ENCODE results near the gene HS2ST1.

DNA sequence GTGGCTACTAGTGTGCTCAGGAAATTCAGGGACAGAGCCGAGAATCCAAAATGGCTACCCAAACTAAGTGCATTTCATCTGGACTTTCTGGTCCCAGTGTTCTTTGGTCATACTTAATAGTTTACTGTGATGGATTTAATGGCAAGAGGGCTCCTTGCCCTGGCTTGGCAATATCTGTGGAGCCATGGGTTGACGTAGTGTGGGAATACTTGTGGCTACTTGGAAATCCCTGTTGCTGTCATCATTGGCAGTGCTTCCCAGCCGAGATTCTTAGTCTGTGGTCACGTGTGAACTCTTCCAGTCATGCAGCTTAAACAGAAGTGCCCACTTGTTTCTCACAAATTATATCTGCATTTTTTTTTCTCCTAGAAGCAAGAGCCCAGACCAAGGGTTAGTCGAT lies 198.9 kb downstream of the HS2ST1 start:
- TF ChIP-seq, protein P1, sequence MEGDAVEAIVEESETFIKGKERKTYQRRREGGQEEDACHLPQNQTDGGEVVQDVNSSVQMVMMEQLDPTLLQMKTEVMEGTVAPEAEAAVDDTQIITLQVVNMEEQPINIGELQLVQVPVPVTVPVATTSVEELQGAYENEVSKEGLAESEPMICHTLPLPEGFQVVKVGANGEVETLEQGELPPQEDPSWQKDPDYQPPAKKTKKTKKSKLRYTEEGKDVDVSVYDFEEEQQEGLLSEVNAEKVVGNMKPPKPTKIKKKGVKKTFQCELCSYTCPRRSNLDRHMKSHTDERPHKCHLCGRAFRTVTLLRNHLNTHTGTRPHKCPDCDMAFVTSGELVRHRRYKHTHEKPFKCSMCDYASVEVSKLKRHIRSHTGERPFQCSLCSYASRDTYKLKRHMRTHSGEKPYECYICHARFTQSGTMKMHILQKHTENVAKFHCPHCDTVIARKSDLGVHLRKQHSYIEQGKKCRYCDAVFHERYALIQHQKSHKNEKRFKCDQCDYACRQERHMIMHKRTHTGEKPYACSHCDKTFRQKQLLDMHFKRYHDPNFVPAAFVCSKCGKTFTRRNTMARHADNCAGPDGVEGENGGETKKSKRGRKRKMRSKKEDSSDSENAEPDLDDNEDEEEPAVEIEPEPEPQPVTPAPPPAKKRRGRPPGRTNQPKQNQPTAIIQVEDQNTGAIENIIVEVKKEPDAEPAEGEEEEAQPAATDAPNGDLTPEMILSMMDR (tag by site-specific recombination; IDR thresholded peaks at IDR 0.05) = no peak
- no peak for TF ChIP-seq ZBTB17 (tag by site-specific recombination; IDR thresholded peaks at IDR 0.05)
- TF ChIP-seq, protein P2, sequence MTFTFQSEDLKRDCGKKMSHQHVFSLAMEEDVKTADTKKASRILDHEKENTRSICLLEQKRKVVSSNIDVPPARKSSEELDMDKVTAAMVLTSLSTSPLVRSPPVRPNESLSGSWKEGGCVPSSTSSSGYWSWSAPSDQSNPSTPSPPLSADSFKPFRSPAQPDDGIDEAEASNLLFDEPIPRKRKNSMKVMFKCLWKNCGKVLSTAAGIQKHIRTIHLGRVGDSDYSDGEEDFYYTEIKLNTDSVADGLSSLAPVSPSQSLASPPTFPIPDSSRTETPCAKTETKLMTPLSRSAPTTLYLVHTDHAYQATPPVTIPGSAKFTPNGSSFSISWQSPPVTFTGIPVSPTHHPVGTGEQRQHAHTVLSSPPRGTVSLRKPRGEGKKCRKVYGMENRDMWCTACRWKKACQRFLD (tag by site-specific recombination; IDR thresholded peaks at IDR 0.05) = no peak
- TF ChIP-seq YY2 (tag by site-specific recombination; IDR thresholded peaks at IDR 0.05) = no peak
- no peak for TF ChIP-seq ZNF549 (tag by site-specific recombination; IDR thresholded peaks at IDR 0.05)
- no peak for TF ChIP-seq SETDB1 (IDR thresholded peaks at IDR 0.05; ENCODE audit: insufficient read length, low read length)
- no peak for TF ChIP-seq ZNF776 (tag by site-specific recombination; IDR thresholded peaks at IDR 0.05; ENCODE audit: borderline replicate concordance)
- TF ChIP-seq, protein P3, sequence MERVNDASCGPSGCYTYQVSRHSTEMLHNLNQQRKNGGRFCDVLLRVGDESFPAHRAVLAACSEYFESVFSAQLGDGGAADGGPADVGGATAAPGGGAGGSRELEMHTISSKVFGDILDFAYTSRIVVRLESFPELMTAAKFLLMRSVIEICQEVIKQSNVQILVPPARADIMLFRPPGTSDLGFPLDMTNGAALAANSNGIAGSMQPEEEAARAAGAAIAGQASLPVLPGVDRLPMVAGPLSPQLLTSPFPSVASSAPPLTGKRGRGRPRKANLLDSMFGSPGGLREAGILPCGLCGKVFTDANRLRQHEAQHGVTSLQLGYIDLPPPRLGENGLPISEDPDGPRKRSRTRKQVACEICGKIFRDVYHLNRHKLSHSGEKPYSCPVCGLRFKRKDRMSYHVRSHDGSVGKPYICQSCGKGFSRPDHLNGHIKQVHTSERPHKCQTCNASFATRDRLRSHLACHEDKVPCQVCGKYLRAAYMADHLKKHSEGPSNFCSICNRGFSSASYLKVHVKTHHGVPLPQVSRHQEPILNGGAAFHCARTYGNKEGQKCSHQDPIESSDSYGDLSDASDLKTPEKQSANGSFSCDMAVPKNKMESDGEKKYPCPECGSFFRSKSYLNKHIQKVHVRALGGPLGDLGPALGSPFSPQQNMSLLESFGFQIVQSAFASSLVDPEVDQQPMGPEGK (tag by site-specific recombination; IDR thresholded peaks at IDR 0.05) = no peak
- no peak for TF ChIP-seq ZNF777 (tag by site-specific recombination; IDR thresholded peaks at IDR 0.05; ENCODE audit: borderline replicate concordance)
- TF ChIP-seq, protein P4, sequence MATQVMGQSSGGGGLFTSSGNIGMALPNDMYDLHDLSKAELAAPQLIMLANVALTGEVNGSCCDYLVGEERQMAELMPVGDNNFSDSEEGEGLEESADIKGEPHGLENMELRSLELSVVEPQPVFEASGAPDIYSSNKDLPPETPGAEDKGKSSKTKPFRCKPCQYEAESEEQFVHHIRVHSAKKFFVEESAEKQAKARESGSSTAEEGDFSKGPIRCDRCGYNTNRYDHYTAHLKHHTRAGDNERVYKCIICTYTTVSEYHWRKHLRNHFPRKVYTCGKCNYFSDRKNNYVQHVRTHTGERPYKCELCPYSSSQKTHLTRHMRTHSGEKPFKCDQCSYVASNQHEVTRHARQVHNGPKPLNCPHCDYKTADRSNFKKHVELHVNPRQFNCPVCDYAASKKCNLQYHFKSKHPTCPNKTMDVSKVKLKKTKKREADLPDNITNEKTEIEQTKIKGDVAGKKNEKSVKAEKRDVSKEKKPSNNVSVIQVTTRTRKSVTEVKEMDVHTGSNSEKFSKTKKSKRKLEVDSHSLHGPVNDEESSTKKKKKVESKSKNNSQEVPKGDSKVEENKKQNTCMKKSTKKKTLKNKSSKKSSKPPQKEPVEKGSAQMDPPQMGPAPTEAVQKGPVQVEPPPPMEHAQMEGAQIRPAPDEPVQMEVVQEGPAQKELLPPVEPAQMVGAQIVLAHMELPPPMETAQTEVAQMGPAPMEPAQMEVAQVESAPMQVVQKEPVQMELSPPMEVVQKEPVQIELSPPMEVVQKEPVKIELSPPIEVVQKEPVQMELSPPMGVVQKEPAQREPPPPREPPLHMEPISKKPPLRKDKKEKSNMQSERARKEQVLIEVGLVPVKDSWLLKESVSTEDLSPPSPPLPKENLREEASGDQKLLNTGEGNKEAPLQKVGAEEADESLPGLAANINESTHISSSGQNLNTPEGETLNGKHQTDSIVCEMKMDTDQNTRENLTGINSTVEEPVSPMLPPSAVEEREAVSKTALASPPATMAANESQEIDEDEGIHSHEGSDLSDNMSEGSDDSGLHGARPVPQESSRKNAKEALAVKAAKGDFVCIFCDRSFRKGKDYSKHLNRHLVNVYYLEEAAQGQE (tag by site-specific recombination; IDR thresholded peaks at IDR 0.05) = no peak
- TF ChIP-seq ZNF501 (tag by site-specific recombination; IDR thresholded peaks at IDR 0.05) = no peak
